ENCODE measurements around the gene CHSY1.

DNA sequence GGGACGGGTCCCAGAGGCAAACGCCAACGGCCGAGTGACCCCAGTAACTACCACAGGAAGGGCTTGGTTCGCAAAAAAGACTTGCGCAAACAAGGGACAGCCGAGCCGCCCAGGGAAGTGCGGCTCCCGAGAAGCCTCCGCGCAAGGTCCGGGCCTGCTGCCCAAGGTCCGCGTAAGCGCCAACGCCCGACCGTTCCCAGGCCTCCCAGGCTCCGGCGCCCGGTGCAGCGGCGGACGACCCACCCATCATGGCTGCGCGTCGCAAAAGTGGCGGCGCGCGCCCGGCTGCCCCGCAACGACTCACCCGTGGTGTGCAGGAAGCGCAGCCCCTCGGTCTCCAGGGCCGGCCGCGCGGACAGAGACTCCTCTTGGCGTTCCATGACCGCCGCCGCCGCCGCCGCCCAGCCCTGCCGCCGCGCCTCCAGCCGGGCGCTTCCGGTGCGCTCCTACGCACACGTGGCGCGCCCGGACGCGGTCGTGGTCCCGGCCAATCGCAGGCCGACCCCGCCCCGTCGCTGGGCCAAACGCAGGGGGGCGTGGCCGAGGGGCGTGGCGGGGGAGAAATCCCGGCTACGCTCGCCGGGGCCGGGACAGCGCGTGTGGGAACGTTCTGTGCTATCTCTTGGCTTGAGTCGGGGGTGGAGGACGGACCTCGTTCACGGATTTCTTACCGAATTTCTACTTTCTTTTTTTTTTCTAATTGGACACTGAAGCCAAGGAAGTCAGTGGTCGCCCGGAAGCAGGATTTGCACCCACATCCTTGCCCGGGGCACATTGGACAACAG, 25.4 kb upstream of the CHSY1 start, which contains the start of gene SELENOS:
- TF ChIP-seq, protein P1, sequence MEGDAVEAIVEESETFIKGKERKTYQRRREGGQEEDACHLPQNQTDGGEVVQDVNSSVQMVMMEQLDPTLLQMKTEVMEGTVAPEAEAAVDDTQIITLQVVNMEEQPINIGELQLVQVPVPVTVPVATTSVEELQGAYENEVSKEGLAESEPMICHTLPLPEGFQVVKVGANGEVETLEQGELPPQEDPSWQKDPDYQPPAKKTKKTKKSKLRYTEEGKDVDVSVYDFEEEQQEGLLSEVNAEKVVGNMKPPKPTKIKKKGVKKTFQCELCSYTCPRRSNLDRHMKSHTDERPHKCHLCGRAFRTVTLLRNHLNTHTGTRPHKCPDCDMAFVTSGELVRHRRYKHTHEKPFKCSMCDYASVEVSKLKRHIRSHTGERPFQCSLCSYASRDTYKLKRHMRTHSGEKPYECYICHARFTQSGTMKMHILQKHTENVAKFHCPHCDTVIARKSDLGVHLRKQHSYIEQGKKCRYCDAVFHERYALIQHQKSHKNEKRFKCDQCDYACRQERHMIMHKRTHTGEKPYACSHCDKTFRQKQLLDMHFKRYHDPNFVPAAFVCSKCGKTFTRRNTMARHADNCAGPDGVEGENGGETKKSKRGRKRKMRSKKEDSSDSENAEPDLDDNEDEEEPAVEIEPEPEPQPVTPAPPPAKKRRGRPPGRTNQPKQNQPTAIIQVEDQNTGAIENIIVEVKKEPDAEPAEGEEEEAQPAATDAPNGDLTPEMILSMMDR (IDR thresholded peaks at IDR 0.05), result no peak
- peak; percentile 91 to 95 for TF ChIP-seq POLR2A (IDR thresholded peaks at IDR 0.05)
